Right lobe of liver (tissue), 4 donors: ENCODE results near the gene RPS6KA5.

Experiments used
- POLR2A ChIP-seq: fragments of 450-650 bp; IDR thresholded peaks from one replicate; pipeline ENCODE4 v1.6.1; 2017; ENCODE audit warnings: antibody characterized with exemption, mild to moderate bottlenecking
- TF ChIP-seq, protein P1 (sequence below), 4 donors: fragments of 200-600 bp in 3 of 4; fragments of 450-650 bp in 1 of 4; IDR thresholded peaks; one replicate each; pipeline versions ENCODE4 v1.5.1 to v1.8.0; 2016 to 2022; ENCODE audit warnings: antibody characterized with exemption in 4 of 4, mild to moderate bottlenecking in 2 of 4
- donor health status: DM: no; HTN: no; CAD: no.
- donor health status: DM: no; HTN: no; CAD: no.
- donor health status: DM: no; HTN: yes; CAD: no.

- no peak for TF ChIP-seq POLR2A
- TF ChIP-seq, protein P1, sequence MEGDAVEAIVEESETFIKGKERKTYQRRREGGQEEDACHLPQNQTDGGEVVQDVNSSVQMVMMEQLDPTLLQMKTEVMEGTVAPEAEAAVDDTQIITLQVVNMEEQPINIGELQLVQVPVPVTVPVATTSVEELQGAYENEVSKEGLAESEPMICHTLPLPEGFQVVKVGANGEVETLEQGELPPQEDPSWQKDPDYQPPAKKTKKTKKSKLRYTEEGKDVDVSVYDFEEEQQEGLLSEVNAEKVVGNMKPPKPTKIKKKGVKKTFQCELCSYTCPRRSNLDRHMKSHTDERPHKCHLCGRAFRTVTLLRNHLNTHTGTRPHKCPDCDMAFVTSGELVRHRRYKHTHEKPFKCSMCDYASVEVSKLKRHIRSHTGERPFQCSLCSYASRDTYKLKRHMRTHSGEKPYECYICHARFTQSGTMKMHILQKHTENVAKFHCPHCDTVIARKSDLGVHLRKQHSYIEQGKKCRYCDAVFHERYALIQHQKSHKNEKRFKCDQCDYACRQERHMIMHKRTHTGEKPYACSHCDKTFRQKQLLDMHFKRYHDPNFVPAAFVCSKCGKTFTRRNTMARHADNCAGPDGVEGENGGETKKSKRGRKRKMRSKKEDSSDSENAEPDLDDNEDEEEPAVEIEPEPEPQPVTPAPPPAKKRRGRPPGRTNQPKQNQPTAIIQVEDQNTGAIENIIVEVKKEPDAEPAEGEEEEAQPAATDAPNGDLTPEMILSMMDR (IDR thresholded peaks at IDR 0.05), result no peak
Measured at GRCh38 chr14:91056361-91056760, 4.1 kb downstream of the RPS6KA5 start.
